Measurements from ENCODE around the gene ASPHD2. TPM values are rescaled to one million over a fixed set of nuclear protein-coding genes. Genes with fewer than 3 reads are reported as not detected.

Gene ASPHD2
- polyA plus RNA-seq, 1 of the 3 experiments (the other 2 are of a cell fraction) = 2.2 TPM

DNA sequence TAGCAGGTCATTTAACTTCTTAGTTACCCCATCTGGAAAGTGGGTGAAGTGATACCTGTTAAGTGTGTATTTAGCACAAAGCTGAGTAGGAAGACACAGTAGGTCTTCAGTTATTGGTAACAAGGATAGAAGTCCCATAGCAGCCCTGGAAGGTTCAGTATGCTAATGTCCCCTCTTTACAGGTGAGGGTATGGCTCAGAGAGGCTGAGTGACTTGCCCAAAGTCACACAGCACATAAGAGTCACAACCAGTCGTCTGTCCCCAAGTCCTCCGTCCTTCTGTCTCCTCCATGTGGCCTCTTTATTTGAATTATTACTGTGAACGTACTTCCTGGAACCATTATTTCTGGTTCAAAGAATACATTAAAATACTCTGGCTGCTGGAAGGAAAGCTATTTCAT is 10.5 kb downstream of the ASPHD2 start:
- Histone ChIP-seq H3K4me2 (no peak overlapping the region), H2AFZ (ENCODE audit: low read depth) (no peak overlapping the region), H3K9ac (no peak overlapping the region), H3K9me2 (no peaks in the 10 kb centered on the region), H3K36me3 (replicated peaks in 1 of 2; ENCODE audit: control insufficient read depth in 1 of 2, insufficient read depth in 2 of 2, low read length in 1 of 2) (peaks cover 0 to 2% of the 10 kb centered on the region in 2 experiments), H3K4me1 (ENCODE audit: control insufficient read depth in 1 of 2, insufficient read depth in 2 of 2, low read depth in 1 of 2, low read length in 1 of 2) (no peaks in the 10 kb centered on the region; a peak in 1 of 4 replicates), H3F3A (replicated peaks; ENCODE audit: insufficient read depth) (no peaks in the 10 kb centered on the region), H3K27me3 (ENCODE audit: insufficient read depth) (no peaks in the 10 kb centered on the region), H3K79me2 (ENCODE audit: insufficient read depth) (no peaks in the 10 kb centered on the region), H4K20me1 (ENCODE audit: insufficient read depth) (no peaks in the 10 kb centered on the region), H3K4me3 (ENCODE audit: low read depth in 2 of 2, low read length in 1 of 2) (no peak overlapping the region), H3K9me3 (no peaks in the 10 kb centered on the region), H3K27ac (ENCODE audit: low read depth in 2 of 2, low read length in 1 of 2) (no peak overlapping the region)
- 96% methylated on average over 3 of the region's 3 CpGs for WGBS (ENCODE audit: low lambda C conversion rate)
- TF ChIP-seq POLR2AphosphoS5 (IDR thresholded peaks at IDR 0.05; ENCODE audit: low read depth, low read length) = no peak
- TF ChIP-seq, protein P1, sequence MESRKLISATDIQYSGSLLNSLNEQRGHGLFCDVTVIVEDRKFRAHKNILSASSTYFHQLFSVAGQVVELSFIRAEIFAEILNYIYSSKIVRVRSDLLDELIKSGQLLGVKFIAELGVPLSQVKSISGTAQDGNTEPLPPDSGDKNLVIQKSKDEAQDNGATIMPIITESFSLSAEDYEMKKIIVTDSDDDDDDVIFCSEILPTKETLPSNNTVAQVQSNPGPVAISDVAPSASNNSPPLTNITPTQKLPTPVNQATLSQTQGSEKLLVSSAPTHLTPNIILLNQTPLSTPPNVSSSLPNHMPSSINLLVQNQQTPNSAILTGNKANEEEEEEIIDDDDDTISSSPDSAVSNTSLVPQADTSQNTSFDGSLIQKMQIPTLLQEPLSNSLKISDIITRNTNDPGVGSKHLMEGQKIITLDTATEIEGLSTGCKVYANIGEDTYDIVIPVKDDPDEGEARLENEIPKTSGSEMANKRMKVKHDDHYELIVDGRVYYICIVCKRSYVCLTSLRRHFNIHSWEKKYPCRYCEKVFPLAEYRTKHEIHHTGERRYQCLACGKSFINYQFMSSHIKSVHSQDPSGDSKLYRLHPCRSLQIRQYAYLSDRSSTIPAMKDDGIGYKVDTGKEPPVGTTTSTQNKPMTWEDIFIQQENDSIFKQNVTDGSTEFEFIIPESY (IDR thresholded peaks at IDR 0.05; ENCODE audit: borderline replicate concordance, low read depth) = no peak
- TF ChIP-seq FOSL2 (IDR thresholded peaks at IDR 0.05; ENCODE audit: borderline replicate concordance, low read depth) = no peak
- TF ChIP-seq MAX (IDR thresholded peaks at IDR 0.05; ENCODE audit: low read depth) = no peak
- TF ChIP-seq JUND (IDR thresholded peaks at IDR 0.05) = no peak
- TF ChIP-seq TEAD4 (IDR thresholded peaks at IDR 0.05; ENCODE audit: borderline replicate concordance, insufficient read depth) = no peak
- TF ChIP-seq EP300 (IDR thresholded peaks at IDR 0.05; ENCODE audit: borderline replicate concordance in 1 of 2, low read depth in 1 of 2, low read length in 1 of 2) = no peak
- no peak for TF ChIP-seq MXI1 (IDR thresholded peaks at IDR 0.05; ENCODE audit: low read depth, low read length)
- POLR2A ChIA-PET = no interaction called here
- DNase-seq = no peak
- CTCF ChIA-PET = interaction anchor here (1.0 to 2.9 kb wide), 4 partner anchors 10 to 71 kb away, joined by 3 to 11 read pairs (median 4); partner anchors contain the start of gene ASPHD2

GRCh38 chr22:26442086-26442756 is 13.2 kb downstream of the ASPHD2 start:
- H3K27ac ChIP-seq (ENCODE audit: low read depth in 2 of 2, low read length in 1 of 2) = no peak overlapping the region
- WGBS (ENCODE audit: low lambda C conversion rate) = 89% methylated on average over 4 of the region's 4 CpGs
- no peaks in the 10 kb centered on the region for H3F3A ChIP-seq (replicated peaks; ENCODE audit: insufficient read depth)
- H3K4me3 ChIP-seq (ENCODE audit: low read depth in 2 of 2, low read length in 1 of 2) = no peak overlapping the region
- no peak overlapping the region for H3K9ac ChIP-seq
- POLR2A ChIA-PET = interaction anchor here (1.1 kb wide), 1 partner anchor 12 kb away, joined by 5 read pairs; no protein-coding TSS in a partner anchor
- no peaks in the 10 kb centered on the region for H3K27me3 ChIP-seq (ENCODE audit: insufficient read depth)
- no peak for DNase-seq
- H3K9me3 ChIP-seq = no peaks in the 10 kb centered on the region
- no peaks in the 10 kb centered on the region for H4K20me1 ChIP-seq (ENCODE audit: insufficient read depth)
- H3K9me2 ChIP-seq = no peaks in the 10 kb centered on the region
- H3K79me2 ChIP-seq (ENCODE audit: insufficient read depth) = no peaks in the 10 kb centered on the region
- no peaks in the 10 kb centered on the region for H3K36me3 ChIP-seq (replicated peaks in 1 of 2; ENCODE audit: control insufficient read depth in 1 of 2, insufficient read depth in 2 of 2, low read length in 1 of 2)
- H3K4me1 ChIP-seq (ENCODE audit: control insufficient read depth in 1 of 2, insufficient read depth in 2 of 2, low read depth in 1 of 2, low read length in 1 of 2) = no peaks in the 10 kb centered on the region; a peak in 1 of 4 replicates
- H3K4me2 ChIP-seq = no peak overlapping the region
- CTCF ChIA-PET = interaction anchor here (2.9 kb wide), 1 partner anchor 19 kb away, joined by 11 read pairs; no protein-coding TSS in a partner anchor
- H2AFZ ChIP-seq (ENCODE audit: low read depth) = no peak overlapping the region
- TF ChIP-seq EZH2phosphoT487 (IDR thresholded peaks at IDR 0.05; ENCODE audit: borderline replicate concordance, low read depth) = no peak
- TF ChIP-seq MAX (IDR thresholded peaks at IDR 0.05; ENCODE audit: low read depth) = no peak
- TF ChIP-seq RAD21 (IDR thresholded peaks at IDR 0.05; ENCODE audit: low read length) = no peak
- no peak for TF ChIP-seq RCOR1 (IDR thresholded peaks at IDR 0.05; ENCODE audit: low read length)
- TF ChIP-seq FOXM1 (IDR thresholded peaks at IDR 0.05; ENCODE audit: low read depth) = no peak
- TF ChIP-seq, protein P2, sequence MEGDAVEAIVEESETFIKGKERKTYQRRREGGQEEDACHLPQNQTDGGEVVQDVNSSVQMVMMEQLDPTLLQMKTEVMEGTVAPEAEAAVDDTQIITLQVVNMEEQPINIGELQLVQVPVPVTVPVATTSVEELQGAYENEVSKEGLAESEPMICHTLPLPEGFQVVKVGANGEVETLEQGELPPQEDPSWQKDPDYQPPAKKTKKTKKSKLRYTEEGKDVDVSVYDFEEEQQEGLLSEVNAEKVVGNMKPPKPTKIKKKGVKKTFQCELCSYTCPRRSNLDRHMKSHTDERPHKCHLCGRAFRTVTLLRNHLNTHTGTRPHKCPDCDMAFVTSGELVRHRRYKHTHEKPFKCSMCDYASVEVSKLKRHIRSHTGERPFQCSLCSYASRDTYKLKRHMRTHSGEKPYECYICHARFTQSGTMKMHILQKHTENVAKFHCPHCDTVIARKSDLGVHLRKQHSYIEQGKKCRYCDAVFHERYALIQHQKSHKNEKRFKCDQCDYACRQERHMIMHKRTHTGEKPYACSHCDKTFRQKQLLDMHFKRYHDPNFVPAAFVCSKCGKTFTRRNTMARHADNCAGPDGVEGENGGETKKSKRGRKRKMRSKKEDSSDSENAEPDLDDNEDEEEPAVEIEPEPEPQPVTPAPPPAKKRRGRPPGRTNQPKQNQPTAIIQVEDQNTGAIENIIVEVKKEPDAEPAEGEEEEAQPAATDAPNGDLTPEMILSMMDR (IDR thresholded peaks at IDR 0.05) = no peak
- TF ChIP-seq USF2 (IDR thresholded peaks at IDR 0.05; ENCODE audit: borderline replicate concordance, low read depth, low read length) = no peak
- no peak for TF ChIP-seq NFIC (IDR thresholded peaks at IDR 0.05; ENCODE audit: borderline replicate concordance)
- TF ChIP-seq RFX5 (IDR thresholded peaks at IDR 0.05; ENCODE audit: low read length) = no peak
- TF ChIP-seq SMC3 (IDR thresholded peaks at IDR 0.05; ENCODE audit: low read depth, low read length) = no peak
- TF ChIP-seq, protein P3, sequence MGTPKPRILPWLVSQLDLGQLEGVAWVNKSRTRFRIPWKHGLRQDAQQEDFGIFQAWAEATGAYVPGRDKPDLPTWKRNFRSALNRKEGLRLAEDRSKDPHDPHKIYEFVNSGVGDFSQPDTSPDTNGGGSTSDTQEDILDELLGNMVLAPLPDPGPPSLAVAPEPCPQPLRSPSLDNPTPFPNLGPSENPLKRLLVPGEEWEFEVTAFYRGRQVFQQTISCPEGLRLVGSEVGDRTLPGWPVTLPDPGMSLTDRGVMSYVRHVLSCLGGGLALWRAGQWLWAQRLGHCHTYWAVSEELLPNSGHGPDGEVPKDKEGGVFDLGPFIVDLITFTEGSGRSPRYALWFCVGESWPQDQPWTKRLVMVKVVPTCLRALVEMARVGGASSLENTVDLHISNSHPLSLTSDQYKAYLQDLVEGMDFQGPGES (IDR thresholded peaks at IDR 0.05; ENCODE audit: low read depth, low read length) = no peak
- no peak for TF ChIP-seq TCF12 (IDR thresholded peaks at IDR 0.05)
- TF ChIP-seq SIN3A (IDR thresholded peaks at IDR 0.05; ENCODE audit: borderline replicate concordance, low read depth, low read length) = no peak
- no peak for TF ChIP-seq GABPA (IDR thresholded peaks at IDR 0.05; ENCODE audit: low read depth)

Measured in SK-N-SH (cell line).